Measurements from ENCODE around the gene POC5. TPM values are rescaled to one million over a fixed set of nuclear protein-coding genes. Genes with fewer than 3 reads are reported as not detected.

Gene POC5
- total and polyA plus RNA-seq, 2 experiments from 2014 or later: 9.3 to 16.5 TPM

DNA sequence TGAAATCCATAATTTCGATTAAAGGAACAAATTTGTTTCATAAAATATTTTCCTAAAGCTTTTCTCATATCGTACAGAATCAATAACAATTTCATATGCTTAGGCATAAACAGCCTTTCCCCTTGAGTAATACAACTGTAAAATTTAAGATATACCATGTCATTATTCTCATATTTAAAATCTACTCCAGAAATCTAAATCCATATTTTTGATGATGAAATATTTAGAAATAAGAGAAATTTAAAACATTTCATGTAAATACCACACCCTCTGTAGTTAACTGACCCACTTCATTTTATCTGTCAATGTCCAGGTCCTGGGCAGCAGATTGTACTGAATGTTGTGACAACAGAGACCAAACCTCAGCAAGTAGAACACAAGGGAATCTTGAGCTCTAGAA is 5.1 kb downstream of the POC5 start:
- TF ChIP-seq, protein P1, sequence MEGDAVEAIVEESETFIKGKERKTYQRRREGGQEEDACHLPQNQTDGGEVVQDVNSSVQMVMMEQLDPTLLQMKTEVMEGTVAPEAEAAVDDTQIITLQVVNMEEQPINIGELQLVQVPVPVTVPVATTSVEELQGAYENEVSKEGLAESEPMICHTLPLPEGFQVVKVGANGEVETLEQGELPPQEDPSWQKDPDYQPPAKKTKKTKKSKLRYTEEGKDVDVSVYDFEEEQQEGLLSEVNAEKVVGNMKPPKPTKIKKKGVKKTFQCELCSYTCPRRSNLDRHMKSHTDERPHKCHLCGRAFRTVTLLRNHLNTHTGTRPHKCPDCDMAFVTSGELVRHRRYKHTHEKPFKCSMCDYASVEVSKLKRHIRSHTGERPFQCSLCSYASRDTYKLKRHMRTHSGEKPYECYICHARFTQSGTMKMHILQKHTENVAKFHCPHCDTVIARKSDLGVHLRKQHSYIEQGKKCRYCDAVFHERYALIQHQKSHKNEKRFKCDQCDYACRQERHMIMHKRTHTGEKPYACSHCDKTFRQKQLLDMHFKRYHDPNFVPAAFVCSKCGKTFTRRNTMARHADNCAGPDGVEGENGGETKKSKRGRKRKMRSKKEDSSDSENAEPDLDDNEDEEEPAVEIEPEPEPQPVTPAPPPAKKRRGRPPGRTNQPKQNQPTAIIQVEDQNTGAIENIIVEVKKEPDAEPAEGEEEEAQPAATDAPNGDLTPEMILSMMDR (IDR thresholded peaks at IDR 0.05; ENCODE audit: low read depth, low read length): no peak
- Histone ChIP-seq H3K4me3 (no peak overlapping the region), H3K4me1 (ENCODE audit: low read depth) (peaks cover 10% of the 10 kb centered on the region), H3K27ac (no peak overlapping the region), H3K27me3 (no peaks in the 10 kb centered on the region), H3K9me3 (ENCODE audit: low read depth) (no peaks in the 10 kb centered on the region), H3K36me3 (no peaks in the 10 kb centered on the region)
- no peak for DNase-seq (ENCODE audit: low read depth in 1 of 2, low spot score in 1 of 2)

DNA sequence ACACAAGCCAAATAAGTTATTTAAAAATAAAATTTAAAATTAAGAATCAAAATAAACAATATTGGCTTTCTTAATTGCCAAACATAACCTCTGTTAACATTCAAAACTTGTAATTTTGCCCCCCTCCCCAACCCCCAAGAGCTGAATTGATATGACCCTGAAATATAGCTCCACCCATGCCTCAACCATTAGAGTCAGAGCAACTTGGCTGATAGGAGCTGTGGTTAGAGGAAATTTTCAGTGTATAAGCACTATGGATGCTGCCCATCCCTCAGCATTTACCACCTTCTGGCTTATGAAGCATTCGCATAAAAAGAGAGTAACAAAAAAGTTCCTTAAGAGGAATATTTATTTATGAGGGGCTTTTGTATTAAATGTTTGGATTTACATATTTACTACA is 6.1 kb downstream of the POC5 start:
- TF ChIP-seq, protein P1 (IDR thresholded peaks at IDR 0.05; ENCODE audit: low read depth, low read length): no peak
- Histone ChIP-seq H3K27ac (no peak overlapping the region), H3K9me3 (ENCODE audit: low read depth) (no peaks in the 10 kb centered on the region), H3K4me3 (no peak overlapping the region), H3K36me3 (no peaks in the 10 kb centered on the region), H3K4me1 (ENCODE audit: low read depth) (peaks cover 4% of the 10 kb centered on the region), H3K27me3 (no peaks in the 10 kb centered on the region)
- no peak for DNase-seq (ENCODE audit: low read depth in 1 of 2, low spot score in 1 of 2)

DNA sequence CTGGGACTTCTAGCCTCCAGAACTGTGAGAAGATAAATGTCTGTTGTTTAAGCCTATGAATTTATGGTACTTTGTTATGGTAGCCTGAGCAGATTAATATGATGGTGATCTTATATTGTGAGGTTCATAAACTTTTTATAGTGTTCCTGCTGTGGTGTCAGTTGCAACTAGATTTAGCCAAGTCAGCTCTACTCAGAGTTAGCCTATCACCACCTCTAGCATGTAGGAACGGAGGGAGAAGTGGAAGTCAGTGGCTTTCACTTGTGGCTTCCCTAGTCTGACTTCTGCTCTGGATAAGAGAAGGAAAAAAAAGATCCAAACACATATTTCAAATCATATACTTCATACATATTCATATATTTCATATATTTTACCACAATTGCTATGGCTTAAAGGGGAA is 6.6 kb downstream of the POC5 start:
- Histone ChIP-seq H3K9me3 (ENCODE audit: low read depth) (no peaks in the 10 kb centered on the region), H3K4me1 (ENCODE audit: low read depth) (no peaks in the 10 kb centered on the region), H3K27ac (no peak overlapping the region), H3K4me3 (no peak overlapping the region), H3K36me3 (no peaks in the 10 kb centered on the region), H3K27me3 (no peaks in the 10 kb centered on the region)
- TF ChIP-seq, protein P1 (IDR thresholded peaks at IDR 0.05; ENCODE audit: low read depth, low read length): no peak
- no peak for DNase-seq (ENCODE audit: low read depth in 1 of 2, low spot score in 1 of 2)

DNA sequence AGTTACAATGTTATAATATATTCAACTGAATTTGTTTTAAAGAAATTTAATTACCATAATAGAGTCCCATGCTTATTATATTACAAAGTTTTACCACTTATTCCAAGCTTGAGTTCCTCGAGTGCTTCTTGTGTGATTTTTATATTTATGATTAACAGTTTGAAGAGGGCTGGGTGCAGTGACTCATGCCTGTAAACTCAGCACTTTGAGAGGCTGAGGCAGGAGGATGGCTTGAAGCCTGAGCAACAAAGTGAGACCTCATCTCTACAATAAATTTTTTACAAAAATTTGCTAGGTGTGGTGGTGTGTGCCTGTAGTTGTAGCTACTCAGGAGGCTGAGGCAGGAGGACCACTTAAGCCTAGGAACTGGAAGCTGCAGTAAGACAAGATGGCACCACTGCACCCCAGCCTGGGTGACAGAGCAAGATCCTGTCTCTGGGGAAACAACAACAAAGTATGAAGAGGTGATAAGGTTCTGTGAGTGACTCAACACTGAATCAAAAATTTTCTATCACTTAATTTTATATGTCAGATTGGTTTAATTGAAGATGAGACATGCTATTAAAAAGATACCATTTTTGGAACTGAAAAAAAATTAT is 9.2 kb downstream of the POC5 start:
- H3K27me3 ChIP-seq: no peaks in the 10 kb centered on the region
- H3K27ac ChIP-seq: no peak overlapping the region
- no peaks in the 10 kb centered on the region for H3K4me1 ChIP-seq (ENCODE audit: low read depth)
- no peak overlapping the region for H3K4me3 ChIP-seq
- DNase-seq (ENCODE audit: low read depth in 1 of 2, low spot score in 1 of 2): no peak
- TF ChIP-seq, protein P1 (IDR thresholded peaks at IDR 0.05; ENCODE audit: low read depth, low read length): no peak
- peaks cover 7% of the 10 kb centered on the region for H3K36me3 ChIP-seq
- H3K9me3 ChIP-seq (ENCODE audit: low read depth): no peaks in the 10 kb centered on the region

DNA sequence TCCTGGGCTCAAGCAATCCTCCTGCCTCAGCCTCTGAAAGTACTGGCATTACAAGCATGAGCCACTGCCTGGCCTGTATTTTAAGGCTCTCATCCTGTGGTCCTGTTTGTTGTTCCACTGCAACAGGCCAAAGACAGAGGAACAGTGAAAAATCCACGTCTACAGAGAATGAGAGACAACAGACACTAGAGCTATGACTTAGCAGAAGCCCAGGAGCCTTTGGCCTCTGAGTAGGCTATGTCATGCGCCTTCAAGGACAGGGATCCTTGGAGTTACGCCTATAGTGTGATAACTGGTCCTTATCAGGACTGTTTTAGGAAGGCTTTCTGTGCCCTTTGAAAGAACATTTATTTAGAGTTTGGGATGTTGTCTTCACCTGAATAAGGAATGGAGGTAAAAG is 10.5 kb downstream of the POC5 start:
- H3K4me3 ChIP-seq: no peak overlapping the region
- H3K4me1 ChIP-seq (ENCODE audit: low read depth): no peaks in the 10 kb centered on the region
- TF ChIP-seq, protein P1 (IDR thresholded peaks at IDR 0.05; ENCODE audit: low read depth, low read length): no peak
- DNase-seq (ENCODE audit: low read depth in 1 of 2, low spot score in 1 of 2): no peak
- H3K36me3 ChIP-seq: peaks cover 11% of the 10 kb centered on the region
- no peak overlapping the region for H3K27ac ChIP-seq
- no peaks in the 10 kb centered on the region for H3K27me3 ChIP-seq
- no peaks in the 10 kb centered on the region for H3K9me3 ChIP-seq (ENCODE audit: low read depth)
